HK-2 (cell line): ENCODE data around the gene TRIO.
A peak's percentile ranks its signal among the peaks of the same experiment; 100 is the strongest.

Experiments used
- DNase-seq: peaks from one replicate; pipeline ENCODE4 v3.0.0-alpha.2; 2018; ENCODE audit not compliant: unreplicated experiment

Gene TRIO

DNA sequence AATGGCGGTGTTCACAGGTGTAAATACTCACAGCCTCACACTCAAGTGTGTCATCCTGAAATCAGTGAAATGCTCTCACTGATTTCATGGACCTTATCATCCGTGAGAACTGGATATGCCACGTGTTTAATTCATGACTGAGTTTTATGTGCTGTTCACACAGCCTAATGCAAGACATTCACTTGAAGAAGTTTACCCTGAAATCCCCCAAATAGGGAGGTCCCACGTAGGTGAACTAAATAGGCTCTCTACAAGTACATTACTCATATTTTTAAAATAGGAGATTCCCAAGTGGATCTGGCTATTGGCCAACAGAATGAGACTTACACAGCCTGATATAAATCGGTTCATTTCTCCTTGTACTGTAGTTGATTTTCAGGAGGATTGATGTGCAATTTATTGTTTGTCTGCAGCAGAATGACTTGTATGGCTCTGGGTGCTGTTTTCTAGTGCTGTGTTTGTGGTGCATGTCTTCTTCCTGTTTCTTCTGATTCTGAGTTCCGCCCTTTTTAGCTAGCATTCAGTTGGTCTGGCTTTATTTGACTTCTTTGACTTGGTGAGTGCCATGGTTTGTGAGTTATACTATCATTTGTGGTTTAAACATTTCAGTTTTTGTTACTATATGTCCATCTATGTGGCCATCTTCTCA is 25.1 kb downstream of the TRIO start:
- DNase-seq = no peak

DNA sequence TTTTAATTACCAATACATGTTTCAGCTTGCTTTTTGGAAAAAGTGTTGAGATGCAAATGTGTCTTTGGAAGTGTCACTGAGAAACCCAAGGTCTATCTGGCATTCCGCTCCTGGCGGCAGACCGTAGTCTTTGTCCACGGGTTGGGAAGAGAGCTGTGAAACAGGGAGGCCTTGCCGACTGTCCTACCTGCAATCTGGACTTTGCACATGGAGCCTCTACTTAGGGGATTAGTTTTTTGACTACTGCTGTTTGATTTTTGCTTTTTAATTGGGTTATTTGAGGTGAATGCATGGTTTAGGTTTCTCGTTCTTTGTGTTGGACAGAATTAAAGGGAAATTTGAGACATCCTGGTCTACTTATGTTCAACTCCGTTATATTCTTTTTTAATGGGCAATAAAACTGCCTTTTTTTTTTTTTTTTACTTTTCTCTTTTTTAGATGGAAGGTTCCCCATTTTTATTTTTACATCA is 25.7 kb downstream of the TRIO start:
- no peak for DNase-seq

DNA sequence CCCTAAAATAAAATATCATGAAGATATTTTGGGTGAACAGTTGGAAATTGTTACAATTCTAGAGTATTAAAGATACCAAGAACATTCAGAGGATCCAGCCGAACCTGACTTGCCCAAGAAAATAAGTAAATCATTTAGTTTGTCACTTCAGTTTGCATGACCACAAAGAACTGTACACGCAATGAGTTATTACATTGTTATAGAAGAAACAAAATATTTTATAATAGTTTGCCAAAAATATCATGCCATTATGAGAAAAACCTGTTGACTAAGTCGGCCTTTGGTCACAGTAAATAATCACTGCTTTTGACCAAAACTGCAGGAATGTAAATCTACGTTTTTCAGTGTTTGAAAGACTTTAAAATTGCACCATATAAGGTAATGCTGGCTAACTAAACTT is 27.9 kb downstream of the TRIO start:
- no peak for DNase-seq

DNA sequence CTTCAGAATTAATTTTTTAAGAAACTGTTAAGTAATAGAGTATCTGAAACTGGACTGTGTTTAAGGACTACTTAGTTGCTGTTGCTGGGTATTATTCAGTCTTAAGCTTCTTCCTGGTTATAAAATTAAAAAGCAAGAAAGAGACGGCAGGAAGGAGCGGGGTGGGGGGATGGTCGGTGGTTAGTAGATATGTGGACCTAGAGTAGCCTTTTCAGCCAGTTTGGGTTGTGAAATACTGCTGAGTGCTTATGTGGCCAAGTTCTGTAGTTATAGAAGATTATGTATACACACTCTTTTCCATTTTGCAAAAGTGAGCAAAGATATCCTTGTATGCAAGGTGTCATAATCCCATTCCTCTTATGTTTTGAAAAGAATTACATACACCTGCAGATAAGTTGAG is 28.5 kb downstream of the TRIO start:
- no peak for DNase-seq

DNA sequence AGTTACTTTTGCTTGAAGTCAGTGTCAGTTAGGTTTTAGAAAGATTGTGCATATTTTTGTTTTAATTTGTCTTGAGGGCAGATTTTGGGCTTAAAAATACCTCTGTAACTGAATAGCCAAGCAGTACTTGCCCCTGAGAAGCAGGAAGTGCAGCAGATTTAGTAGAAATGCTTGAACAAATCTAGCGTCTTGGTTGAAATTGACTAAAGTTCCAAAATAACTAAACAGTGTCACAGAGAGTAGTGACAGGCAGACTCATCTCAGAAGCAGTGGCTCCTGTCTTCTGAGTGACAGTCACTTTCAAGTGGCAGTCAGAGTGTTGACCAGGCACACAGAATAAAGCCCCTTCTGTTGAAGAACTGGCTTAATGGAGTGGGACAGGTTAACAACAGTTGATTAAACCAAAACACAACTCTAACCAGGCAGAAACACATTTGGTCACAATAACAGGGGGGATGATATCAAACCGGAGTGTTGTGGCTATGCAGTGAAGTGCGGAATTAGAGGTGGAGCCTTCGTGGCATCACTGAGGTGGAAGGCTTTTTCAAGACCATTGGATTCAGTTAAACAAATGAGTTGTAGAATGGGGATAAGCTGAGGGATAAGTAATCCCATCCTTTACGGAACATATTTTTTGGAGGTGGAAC is 29.1 kb downstream of the TRIO start:
- DNase-seq = no peak

DNA sequence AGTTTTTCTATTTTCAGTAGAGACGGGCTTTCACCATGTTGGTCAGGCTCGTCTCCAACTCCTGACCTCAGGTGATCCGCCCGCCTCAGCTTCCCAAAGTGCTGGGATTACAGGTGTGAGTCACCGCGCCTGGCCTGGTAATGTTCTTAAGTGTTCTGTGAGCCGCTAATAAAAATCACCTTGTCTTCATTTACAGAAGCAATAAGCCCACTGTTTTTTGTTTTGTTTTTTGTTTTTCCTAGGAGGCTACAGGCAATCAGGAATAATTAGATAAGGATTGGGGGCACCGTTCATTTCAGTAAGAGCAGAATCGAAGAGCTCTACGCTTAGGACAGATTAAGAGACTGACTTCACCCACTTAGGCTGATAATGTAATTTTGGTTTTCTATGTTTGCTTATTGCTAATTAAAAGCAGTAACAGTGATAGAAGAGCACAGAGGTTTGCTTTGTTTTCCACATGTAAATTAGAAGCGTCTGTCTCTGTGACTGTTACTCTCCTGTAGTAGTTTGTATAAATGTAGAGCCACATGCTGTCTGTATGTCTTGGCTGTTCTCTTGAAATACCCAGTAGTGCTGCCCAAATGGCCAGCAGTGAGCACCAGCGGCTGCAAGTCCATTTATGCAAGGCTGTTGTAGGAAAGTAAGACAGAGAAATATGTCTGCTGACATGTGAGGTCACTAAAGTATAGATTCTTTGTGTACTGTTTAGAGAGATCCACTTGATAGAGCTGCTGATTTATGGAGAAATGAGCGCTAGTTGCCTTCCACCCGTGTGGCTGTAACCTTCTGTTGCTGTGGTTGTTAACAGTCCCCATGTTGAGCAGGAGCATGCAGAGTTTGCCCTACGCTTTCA is 30.5 kb downstream of the TRIO start:
- no peak for DNase-seq

DNA sequence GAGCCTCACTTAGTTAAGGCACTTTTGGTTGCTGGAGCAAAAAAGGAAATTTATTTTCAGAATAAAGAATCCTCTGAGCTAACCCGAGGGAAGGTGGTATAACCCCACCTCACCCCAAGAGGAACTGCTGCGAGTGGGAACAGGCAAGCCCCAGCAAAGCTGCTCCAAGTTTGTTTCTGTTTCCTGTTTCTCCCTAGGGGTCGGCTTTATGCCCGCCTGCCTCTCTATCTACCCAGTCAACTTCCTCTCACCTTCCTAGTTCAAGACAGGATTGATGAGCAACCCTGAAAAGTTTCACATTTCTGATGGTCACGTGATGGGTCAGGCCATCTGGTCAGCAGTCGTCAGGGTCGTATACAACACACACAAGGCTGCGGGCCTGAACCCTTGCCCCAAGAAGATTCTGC is 31.1 kb downstream of the TRIO start:
- DNase-seq = no peak

DNA sequence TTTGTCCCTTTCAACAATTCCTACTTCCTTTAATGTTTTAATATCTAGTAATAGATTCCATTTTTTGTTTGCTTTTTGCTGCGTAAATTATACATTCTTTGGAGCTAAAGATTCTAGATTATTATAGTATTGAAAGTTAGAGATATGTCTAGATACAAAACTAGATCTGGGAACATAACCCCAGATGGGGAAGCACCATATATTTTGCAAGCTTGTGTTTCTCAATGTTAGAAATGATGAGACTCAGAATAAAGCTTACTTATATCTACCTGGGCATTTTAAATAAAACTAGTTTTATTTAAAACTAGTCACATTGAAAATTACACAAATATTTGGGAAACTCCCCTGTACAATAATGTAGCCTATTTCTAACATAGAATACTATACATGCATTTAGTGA is 32.2 kb downstream of the TRIO start:
- DNase-seq = no peak

DNA sequence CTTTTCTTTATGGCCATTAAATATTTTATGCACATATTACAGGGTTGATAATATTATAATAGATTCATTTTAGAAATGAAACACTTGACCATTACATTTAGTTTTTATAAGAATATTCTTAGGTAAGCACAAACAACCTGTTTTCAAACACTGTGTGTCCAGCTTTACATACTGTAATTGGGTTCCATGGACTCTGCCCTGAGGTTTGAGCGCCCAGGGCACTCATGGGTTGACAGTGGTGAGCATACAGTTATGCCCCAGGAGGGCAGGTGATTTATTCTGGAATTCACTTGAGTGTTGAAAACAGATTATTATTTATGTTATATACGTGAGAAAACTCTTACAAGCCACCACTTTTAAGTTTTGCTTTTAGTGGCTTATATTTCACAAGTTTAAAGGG is 33.7 kb downstream of the TRIO start:
- DNase-seq = no peak

DNA sequence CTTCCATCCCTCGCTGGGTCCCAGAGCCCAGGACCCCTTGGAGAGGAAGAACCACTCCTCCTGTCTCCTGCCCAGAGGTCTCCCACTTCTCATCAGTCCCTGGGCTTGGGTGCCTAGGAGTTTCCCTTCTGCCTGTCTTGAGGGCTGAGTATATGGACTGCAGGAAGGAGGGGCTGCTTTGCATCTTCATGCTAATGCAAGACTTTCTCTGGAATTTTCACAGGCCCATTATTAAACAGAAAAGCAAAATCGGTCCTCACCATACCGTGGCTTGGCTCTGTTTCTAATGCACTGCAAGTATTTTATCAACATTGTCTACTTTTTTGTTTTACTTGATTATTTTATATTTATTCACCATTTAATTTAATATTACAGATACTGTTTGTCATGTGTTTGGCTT is 34.5 kb downstream of the TRIO start:
- DNase-seq = no peak

DNA sequence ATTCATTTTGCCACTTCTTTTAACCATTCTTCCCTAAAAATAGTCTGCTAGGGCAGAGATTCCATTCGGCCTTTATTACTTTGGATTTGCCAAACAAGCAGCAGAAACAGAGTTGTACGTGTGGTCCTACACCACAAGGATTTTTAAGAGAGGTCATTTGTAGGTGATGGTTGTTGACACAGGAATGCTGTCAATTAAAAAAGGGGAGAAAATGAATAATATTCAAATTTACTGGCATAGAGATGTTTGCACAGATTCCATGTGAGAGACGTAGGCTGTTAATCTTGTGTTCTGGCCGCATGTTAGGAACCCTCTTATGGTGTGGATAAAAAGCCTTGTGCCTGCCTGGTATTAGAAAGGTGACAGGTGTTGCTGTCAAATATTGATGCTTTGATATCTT is 34.9 kb downstream of the TRIO start:
- no peak for DNase-seq

DNA sequence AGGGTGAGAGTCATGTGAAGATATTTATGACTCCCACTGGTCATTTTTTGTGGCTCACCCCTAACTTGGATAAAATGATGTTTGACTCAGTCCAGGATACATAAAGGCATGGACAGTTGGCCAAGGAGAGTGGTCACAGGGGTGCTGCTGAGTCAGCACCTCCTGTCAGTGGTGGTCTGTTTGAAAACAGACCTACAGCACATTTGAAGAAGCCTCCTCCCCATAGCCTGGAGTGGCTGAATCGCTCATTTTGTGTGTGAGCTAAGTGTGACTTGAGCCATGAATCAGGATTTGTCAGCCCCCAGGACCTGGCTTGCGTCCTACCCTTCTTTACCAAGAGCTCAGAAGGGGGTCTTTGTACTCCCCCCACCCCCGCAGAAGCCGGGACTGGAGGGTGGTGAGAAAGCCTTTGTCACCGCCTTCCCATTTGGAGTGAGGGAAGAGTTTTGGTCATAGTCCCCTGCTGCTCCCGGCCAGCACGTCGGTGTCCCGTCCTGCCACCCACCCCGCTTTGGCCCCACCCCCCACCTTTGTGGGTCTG is 35.6 kb downstream of the TRIO start:
- peak; percentile 53 for DNase-seq

DNA sequence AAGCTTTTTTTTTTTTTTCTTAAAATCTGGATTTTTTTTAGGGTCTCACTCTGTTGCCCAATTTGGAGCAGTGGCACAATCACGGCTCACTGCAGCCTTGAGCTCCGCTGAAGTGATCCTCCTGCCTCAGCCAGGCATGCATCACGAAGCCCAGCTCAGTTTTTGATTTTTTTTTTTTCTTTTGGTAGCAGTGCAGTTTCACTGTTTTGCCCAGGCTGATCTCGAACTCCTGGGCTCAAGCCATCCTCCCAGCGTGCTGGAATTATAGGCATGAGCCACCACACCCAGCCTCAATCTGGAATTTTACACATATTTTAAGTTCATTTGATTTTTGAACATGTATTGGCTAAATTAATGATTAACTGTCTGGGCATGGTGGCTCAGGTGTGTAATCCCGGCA is 36.3 kb downstream of the TRIO start:
- DNase-seq = no peak

DNA sequence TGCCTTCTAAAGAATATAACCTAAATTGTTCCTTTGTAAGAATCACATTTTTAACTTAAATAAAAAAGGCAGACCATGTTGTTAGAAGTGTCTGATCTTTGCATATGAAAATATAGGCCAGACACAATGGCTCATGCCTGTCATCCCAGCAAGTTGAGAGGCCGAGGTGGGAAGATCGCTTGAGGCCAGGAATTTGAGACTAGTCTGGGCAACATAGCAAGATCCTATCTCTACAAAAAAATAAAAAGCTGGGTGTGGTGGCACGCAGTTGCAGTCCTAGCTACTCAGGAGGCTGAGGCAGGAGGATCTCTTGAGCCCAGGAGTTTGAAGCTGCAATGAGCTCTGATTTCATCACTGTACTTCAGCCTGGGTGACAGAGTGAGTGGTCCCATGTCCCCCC is 37.3 kb downstream of the TRIO start:
- DNase-seq = no peak

DNA sequence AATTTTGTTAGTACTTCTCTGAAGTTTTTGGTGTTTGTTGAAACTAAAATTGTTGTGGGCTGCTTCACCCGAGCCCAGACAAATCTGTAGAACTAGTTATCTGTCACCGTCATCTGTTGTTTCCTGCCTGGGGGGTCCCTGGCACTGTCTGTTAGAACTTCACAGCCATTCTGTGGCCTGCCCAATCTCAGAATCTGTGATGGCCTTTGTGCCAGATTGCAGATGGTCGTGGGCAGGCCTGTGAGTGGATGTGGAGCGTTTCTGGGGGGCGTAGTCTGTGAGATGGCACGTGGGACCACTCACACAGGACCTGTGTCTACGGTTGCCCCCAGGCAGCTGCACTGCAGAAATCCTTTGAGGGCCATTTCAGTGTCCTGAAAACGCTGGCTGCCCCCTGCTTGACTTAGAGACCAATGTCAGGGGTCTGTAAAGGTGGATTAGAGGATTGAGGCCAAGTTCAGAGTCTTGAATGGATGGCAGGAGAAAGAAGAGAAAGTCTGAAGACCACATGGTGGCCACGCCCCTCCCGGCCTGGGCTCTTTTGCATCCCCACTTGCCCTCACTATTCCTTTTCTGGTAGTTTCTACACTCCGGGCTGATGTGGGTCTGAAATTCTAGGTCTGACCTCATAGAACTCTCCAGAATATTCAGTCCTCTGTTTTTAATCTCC is 38.3 kb downstream of the TRIO start:
- DNase-seq = no peak

DNA sequence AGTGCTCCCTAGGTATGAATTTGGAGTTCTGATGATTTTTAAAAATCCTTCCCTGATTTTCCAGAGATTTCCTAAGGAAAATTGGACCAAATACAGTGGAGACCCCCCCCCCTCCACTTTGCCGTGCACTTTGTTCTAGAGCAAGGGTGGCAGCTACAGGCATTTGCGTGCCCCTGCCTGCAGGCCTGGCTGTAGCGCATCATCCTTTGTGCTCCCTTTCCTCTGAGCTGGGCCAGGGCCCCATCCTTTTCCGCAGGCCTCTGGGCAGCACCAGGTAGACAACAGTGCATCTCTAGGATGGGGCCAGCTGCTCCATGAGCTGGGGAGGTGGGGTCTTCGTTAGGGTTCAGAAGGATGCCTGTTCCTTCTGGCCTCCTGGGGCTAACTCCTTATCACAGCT is 39.6 kb downstream of the TRIO start:
- no peak for DNase-seq

DNA sequence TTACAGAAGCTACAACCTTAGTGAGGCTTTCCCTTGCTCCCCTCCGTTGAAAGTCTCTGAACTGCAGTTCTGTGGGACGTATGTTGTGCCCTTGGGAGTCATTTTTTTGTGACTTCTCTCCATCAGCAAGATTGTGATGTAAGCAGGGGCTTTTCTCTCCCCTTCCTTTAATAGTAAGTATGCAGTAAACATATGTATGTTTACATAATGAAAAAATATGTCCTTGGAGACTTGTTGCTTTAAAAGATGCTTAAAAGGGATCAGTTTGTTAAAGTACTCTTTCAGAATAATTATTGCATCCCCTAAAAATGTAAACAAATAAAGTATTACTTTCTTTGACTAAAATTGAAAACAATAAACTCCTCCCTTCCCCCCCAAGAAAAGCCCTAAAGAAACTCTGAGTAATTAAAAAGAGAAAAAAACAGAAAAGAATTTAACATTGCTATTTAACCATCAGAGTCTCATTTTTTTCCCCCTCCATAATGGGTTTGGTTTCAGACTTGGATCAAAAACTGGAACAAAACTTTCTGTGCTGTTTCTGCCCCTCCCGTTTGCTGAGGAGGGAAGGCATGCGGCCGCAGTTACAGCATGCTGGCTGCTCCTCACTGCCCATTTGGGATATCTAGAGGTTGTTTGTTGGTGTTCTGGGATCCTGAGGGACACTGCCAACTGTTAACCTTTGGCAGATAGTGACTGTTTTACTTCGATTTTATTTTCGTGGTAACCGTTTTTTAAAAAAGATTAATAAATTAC is 40.2 kb downstream of the TRIO start:
- no peak for DNase-seq

DNA sequence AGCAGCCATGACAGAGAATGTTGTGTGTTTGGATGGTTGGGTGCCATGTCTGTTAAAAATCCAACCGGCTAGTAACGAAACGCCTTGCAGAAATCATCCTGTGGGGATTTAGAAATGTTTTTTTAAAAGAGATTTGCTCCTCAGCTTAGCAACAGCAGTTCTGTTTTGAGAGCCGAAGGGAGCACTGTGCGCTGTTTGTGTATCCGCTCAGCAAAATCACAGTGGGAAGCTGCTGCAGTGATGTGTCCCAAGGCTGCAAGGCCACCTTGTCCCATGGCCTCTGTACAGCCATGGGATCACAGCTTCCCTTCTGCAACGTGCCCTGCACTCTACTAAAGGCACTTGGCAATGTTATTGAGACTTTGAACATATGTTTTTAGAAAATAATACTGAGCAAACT is 40.9 kb downstream of the TRIO start:
- no peak for DNase-seq

DNA sequence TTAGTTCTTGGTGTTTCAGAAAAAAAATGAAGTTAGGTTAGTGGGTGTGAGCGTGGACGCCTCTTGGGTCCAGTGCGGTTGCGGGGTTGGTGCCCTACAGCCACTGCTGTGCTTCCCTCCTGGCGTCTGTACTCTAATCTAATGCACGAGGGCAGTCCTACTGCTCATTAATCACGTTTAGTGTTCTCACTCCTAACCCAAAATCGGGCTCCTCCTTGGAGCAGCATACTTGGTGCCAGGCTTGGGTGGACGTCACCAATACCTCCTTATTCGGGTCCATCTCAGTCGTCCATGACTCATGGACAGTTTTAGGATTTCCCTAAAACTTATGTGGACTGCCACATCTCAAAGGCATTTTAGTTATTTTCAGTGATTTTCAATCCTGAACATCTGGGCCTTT is 41.6 kb downstream of the TRIO start:
- no peak for DNase-seq

DNA sequence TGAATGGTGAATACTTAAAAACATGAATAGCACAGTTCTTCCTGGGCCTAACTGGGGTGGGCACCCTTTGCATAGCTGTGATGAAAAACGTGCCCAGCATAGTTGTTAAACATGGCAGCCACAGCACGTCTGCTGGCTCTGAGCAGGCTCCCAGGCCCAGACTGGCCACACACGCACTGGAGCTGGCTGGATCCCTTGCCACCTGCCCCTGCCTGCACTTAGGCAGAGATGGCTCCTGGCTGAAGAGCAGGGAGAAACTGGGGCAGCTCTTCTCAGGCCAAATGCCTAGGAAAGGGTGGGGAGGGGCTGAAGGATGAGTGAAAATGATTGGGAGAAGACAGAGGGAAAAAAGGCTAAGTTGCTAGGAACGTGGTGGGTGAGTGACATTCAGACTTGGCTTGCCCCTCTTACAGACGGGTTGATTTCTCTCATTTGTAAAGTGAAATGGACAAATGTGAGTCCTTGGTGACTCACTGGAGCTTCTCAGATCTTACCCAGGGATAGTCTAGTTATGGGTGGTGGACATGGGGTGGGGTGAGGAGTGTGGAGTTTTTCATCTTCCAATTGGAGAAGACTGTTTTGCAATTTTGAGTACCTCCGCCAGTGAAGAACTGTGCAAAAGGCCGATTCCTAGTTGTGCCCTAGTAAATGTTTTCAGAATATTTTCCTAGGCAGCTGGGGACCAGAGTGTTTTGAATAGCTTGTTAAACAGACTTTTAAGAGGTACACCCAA is 42.4 kb downstream of the TRIO start:
- DNase-seq = no peak
